ENCODE measurements around the gene TPD52L1. TPM values are rescaled to one million over a fixed set of nuclear protein-coding genes. Genes with fewer than 3 reads are reported as not detected.
A peak's percentile ranks its signal among the peaks of the same experiment; 100 is the strongest.

TPD52L1 gene
- total and polyA plus RNA-seq, 3 experiments from 2014 or later, result 0.18 TPM; not detected in 2

GRCh38 chr6:125149256-125150144, 4.1 kb upstream of the TPD52L1 start:
- Mint-ChIP-seq H3K27me3 (peaks cover 21 to 45% of the 10 kb centered on the region in 2 donors), H3K27ac (no peak overlapping the region), H3K9me3 (no peaks in the 10 kb centered on the region), H3K36me3 (no peaks in the 10 kb centered on the region), H3K4me1 (peaks cover 4 to 15% (median 7%) of the 10 kb centered on the region in 3 donors), H3K4me3 (no peak overlapping the region)
- no peaks in the 10 kb centered on the region for H3K36me3 ChIP-seq (ENCODE audit: insufficient read depth, low read length)
- H3K4me3 ChIP-seq (ENCODE audit: low read length), result no peak overlapping the region
- no peak overlapping the region for H3K27ac ChIP-seq (ENCODE audit: low read depth, low read length)
- no peak for DNase-seq
- H3K9me3 ChIP-seq (ENCODE audit: low read length), result no peaks in the 10 kb centered on the region
- H3K27me3 ChIP-seq (ENCODE audit: insufficient read depth, low read length, poor library complexity, severe bottlenecking), result no peaks in the 10 kb centered on the region
- ChIA-PET POLR2A (no interaction called here), CTCF (no interaction called here)
- no peaks in the 10 kb centered on the region for H3K4me1 ChIP-seq (ENCODE audit: insufficient read depth, low read length)

GRCh38 chr6:125151700-125152099, 1.9 kb upstream of the TPD52L1 start:
- peaks cover 4 to 18% (median 14%) of the 10 kb centered on the region in 3 donors for H3K4me1 Mint-ChIP-seq
- CTCF ChIA-PET, result interaction anchor here (1.2 kb wide), 1 partner anchor 11 kb away, joined by 3 read pairs; no protein-coding TSS in a partner anchor

GRCh38 chr6:125154118-125154760, 666 bp downstream of the TPD52L1 start:
- Histone ChIP-seq H3K27me3 (ENCODE audit: insufficient read depth, low read length, poor library complexity, severe bottlenecking) (no peaks in the 10 kb centered on the region), H3K27ac (ENCODE audit: low read depth, low read length) (peak overlapping the region; percentile 66), H3K36me3 (ENCODE audit: insufficient read depth, low read length) (no peaks in the 10 kb centered on the region), H3K9me3 (ENCODE audit: low read length) (no peaks in the 10 kb centered on the region), H3K4me3 (ENCODE audit: low read length) (peak overlapping the region; percentile 53), H3K4me1 (ENCODE audit: insufficient read depth, low read length) (no peaks in the 10 kb centered on the region)
- ChIA-PET POLR2A (no interaction called here), CTCF (interaction anchor here (1.2 to 1.4 kb wide), 3 partner anchors 37 to 172 kb away, joined by 3 to 4 read pairs (median 3); no protein-coding TSS in a partner anchor)
- no peak for DNase-seq
- Mint-ChIP-seq H3K36me3 (no peaks in the 10 kb centered on the region), H3K27me3 (peaks cover 23 to 51% of the 10 kb centered on the region in 2 donors), H3K4me3 (peak overlapping the region in 6 of 7 donors; percentile 54 to 72 (median 69)), H3K27ac (no peak overlapping the region), H3K4me1 (peaks cover 4 to 18% (median 14%) of the 10 kb centered on the region in 3 donors), H3K9me3 (no peaks in the 10 kb centered on the region)

More at GRCh38 chr6:125151700-125152099, 1.9 kb upstream of the TPD52L1 start:
- H3K4me3 ChIP-seq (ENCODE audit: low read length), result no peak overlapping the region
- Mint-ChIP-seq H3K27ac (no peak overlapping the region), H3K4me3 (no peak overlapping the region), H3K36me3 (no peaks in the 10 kb centered on the region), H3K9me3 (no peaks in the 10 kb centered on the region), H3K27me3 (peaks cover 26 to 55% of the 10 kb centered on the region in 2 donors)
- no peaks in the 10 kb centered on the region for H3K27me3 ChIP-seq (ENCODE audit: insufficient read depth, low read length, poor library complexity, severe bottlenecking)
- no peaks in the 10 kb centered on the region for H3K36me3 ChIP-seq (ENCODE audit: insufficient read depth, low read length)
- no peak for DNase-seq
- no peak overlapping the region for H3K27ac ChIP-seq (ENCODE audit: low read depth, low read length)
- POLR2A ChIA-PET, result no interaction called here
- H3K9me3 ChIP-seq (ENCODE audit: low read length), result no peaks in the 10 kb centered on the region
- H3K4me1 ChIP-seq (ENCODE audit: insufficient read depth, low read length), result no peaks in the 10 kb centered on the region

- no peak overlapping the region for H3K27ac Mint-ChIP-seq
- ChIA-PET CTCF (no interaction called here), POLR2A (no interaction called here)
- no peaks in the 10 kb centered on the region for H3K27me3 ChIP-seq (ENCODE audit: insufficient read depth, low read length, poor library complexity, severe bottlenecking)
- no peaks in the 10 kb centered on the region for H3K36me3 ChIP-seq (ENCODE audit: insufficient read depth, low read length)
- H3K9me3 Mint-ChIP-seq, result no peaks in the 10 kb centered on the region
- peaks cover 22 to 56% of the 10 kb centered on the region in 2 donors for H3K27me3 Mint-ChIP-seq
- peak overlapping the region; percentile 66 for H3K27ac ChIP-seq (ENCODE audit: low read depth, low read length)
- H3K9me3 ChIP-seq (ENCODE audit: low read length), result no peaks in the 10 kb centered on the region
- H3K4me3 Mint-ChIP-seq, result peak overlapping the region in 6 of 7 donors; percentile 22 to 71 (median 48)
- no peak for DNase-seq
- peaks cover 4 to 18% (median 14%) of the 10 kb centered on the region in 3 donors for H3K4me1 Mint-ChIP-seq
- peak overlapping the region; percentile 53 for H3K4me3 ChIP-seq (ENCODE audit: low read length)
- H3K36me3 Mint-ChIP-seq, result no peaks in the 10 kb centered on the region
- H3K4me1 ChIP-seq (ENCODE audit: insufficient read depth, low read length), result no peaks in the 10 kb centered on the region
Observed at GRCh38 chr6:125154761-125155135, 1.2 kb downstream of the TPD52L1 start.

- H3K4me3 ChIP-seq (ENCODE audit: low read length), result no peak overlapping the region
- ChIA-PET POLR2A (interaction anchor here (0.6 kb wide), 1 partner anchor 94 kb away, joined by 3 read pairs; no protein-coding TSS in a partner anchor), CTCF (interaction anchor here (1.4 kb wide), 1 partner anchor 20 kb away, joined by 3 read pairs; no protein-coding TSS in a partner anchor)
- H3K9me3 Mint-ChIP-seq, result no peaks in the 10 kb centered on the region
- no peaks in the 10 kb centered on the region for H3K4me1 ChIP-seq (ENCODE audit: insufficient read depth, low read length)
- H3K27ac Mint-ChIP-seq, result peak overlapping the region in 1 of 8 donors; percentile 11
- H3K4me1 Mint-ChIP-seq, result peaks cover 4 to 18% (median 14%) of the 10 kb centered on the region in 3 donors
- no peak for DNase-seq
- no peaks in the 10 kb centered on the region for H3K36me3 Mint-ChIP-seq
- H3K9me3 ChIP-seq (ENCODE audit: low read length), result no peaks in the 10 kb centered on the region
- no peaks in the 10 kb centered on the region for H3K36me3 ChIP-seq (ENCODE audit: insufficient read depth, low read length)
- H3K27me3 ChIP-seq (ENCODE audit: insufficient read depth, low read length, poor library complexity, severe bottlenecking), result no peaks in the 10 kb centered on the region
- H3K27me3 Mint-ChIP-seq, result peaks cover 20 to 54% of the 10 kb centered on the region in 2 donors
- H3K27ac ChIP-seq (ENCODE audit: low read depth, low read length), result no peak overlapping the region
- H3K4me3 Mint-ChIP-seq, result no peak overlapping the region
Observed at GRCh38 chr6:125155344-125155743, 1.8 kb downstream of the TPD52L1 start.

GRCh38 chr6:125156496-125156895, 2.9 kb downstream of the TPD52L1 start:
- Mint-ChIP-seq H3K36me3 (no peaks in the 10 kb centered on the region), H3K9me3 (no peaks in the 10 kb centered on the region), H3K27ac (no peak overlapping the region), H3K27me3 (peaks cover 18 to 49% of the 10 kb centered on the region in 2 donors), H3K4me1 (peaks cover 4 to 18% (median 14%) of the 10 kb centered on the region in 3 donors), H3K4me3 (no peak overlapping the region)
- Histone ChIP-seq H3K27ac (ENCODE audit: low read depth, low read length) (no peak overlapping the region), H3K9me3 (ENCODE audit: low read length) (no peaks in the 10 kb centered on the region), H3K36me3 (ENCODE audit: insufficient read depth, low read length) (no peaks in the 10 kb centered on the region), H3K27me3 (ENCODE audit: insufficient read depth, low read length, poor library complexity, severe bottlenecking) (no peaks in the 10 kb centered on the region), H3K4me3 (ENCODE audit: low read length) (no peak overlapping the region), H3K4me1 (ENCODE audit: insufficient read depth, low read length) (no peaks in the 10 kb centered on the region)
- ChIA-PET POLR2A (no interaction called here), CTCF (interaction anchor here (1.4 kb wide), 1 partner anchor 19 kb away, joined by 3 read pairs; no protein-coding TSS in a partner anchor)
- DNase-seq, result no peak

- Mint-ChIP-seq H3K36me3 (no peaks in the 10 kb centered on the region), H3K4me3 (no peak overlapping the region), H3K9me3 (no peaks in the 10 kb centered on the region), H3K27ac (no peak overlapping the region), H3K4me1 (peaks cover 4 to 18% (median 14%) of the 10 kb centered on the region in 3 donors), H3K27me3 (peaks cover 13 to 42% of the 10 kb centered on the region in 2 donors)
- Histone ChIP-seq H3K27me3 (ENCODE audit: insufficient read depth, low read length, poor library complexity, severe bottlenecking) (no peaks in the 10 kb centered on the region), H3K4me1 (ENCODE audit: insufficient read depth, low read length) (no peaks in the 10 kb centered on the region), H3K36me3 (ENCODE audit: insufficient read depth, low read length) (no peaks in the 10 kb centered on the region), H3K4me3 (ENCODE audit: low read length) (no peak overlapping the region), H3K27ac (ENCODE audit: low read depth, low read length) (no peak overlapping the region), H3K9me3 (ENCODE audit: low read length) (no peaks in the 10 kb centered on the region)
- ChIA-PET POLR2A (no interaction called here), CTCF (no interaction called here)
- no peak for DNase-seq
Observed at GRCh38 chr6:125157280-125157679, 3.7 kb downstream of the TPD52L1 start.

- H3K4me3 Mint-ChIP-seq, result no peak overlapping the region
- Histone ChIP-seq H3K4me3 (ENCODE audit: low read length) (no peak overlapping the region), H3K27me3 (ENCODE audit: insufficient read depth, low read length, poor library complexity, severe bottlenecking) (no peaks in the 10 kb centered on the region), H3K9me3 (ENCODE audit: low read length) (no peaks in the 10 kb centered on the region), H3K27ac (ENCODE audit: low read depth, low read length) (no peak overlapping the region), H3K4me1 (ENCODE audit: insufficient read depth, low read length) (no peaks in the 10 kb centered on the region), H3K36me3 (ENCODE audit: insufficient read depth, low read length) (no peaks in the 10 kb centered on the region)
- H3K27me3 Mint-ChIP-seq, result peaks cover 14 to 41% of the 10 kb centered on the region in 2 donors
- no peak for DNase-seq
- peaks cover 4 to 16% (median 14%) of the 10 kb centered on the region in 3 donors for H3K4me1 Mint-ChIP-seq
- ChIA-PET POLR2A (no interaction called here), CTCF (no interaction called here)
- no peaks in the 10 kb centered on the region for H3K36me3 Mint-ChIP-seq
- H3K27ac Mint-ChIP-seq, result no peak overlapping the region
- H3K9me3 Mint-ChIP-seq, result no peaks in the 10 kb centered on the region
Observed at GRCh38 chr6:125157725-125158124, 4.2 kb downstream of the TPD52L1 start.
